Measurements from ENCODE around the gene CYB561.

- TF ChIP-seq PRDM6 (tag by site-specific recombination; IDR thresholded peaks at IDR 0.05) (no peak), ZNF768 (tag by site-specific recombination; IDR thresholded peaks at IDR 0.05) (no peak), ZNF433 (tag by site-specific recombination; IDR thresholded peaks at IDR 0.05; ENCODE audit: low read depth) (no peak), CTCF (tag by site-specific recombination; IDR thresholded peaks at IDR 0.05) (no peak), ZNF529 (tag by site-specific recombination; IDR thresholded peaks at IDR 0.05; ENCODE audit: insufficient replicate concordance) (no peak), ATF2 (tag by site-specific recombination; IDR thresholded peaks at IDR 0.05; ENCODE audit: low read depth) (no peak), ZNF48 (tag by site-specific recombination; IDR thresholded peaks at IDR 0.05) (no peak), ZNF391 (tag by site-specific recombination; IDR thresholded peaks at IDR 0.05; ENCODE audit: borderline replicate concordance, low read depth) (no peak), ZNF394 (tag by site-specific recombination; IDR thresholded peaks at IDR 0.05; ENCODE audit: borderline replicate concordance) (no peak), ZNF239 (tag by site-specific recombination; IDR thresholded peaks at IDR 0.05) (no peak)
Measured at GRCh38 chr17:63418540-63418939, 27.6 kb downstream of the CYB561 start.
